OCI-LY1 (cell line): ENCODE data around the gene UBE2K.

Source experiments
- CTCF ChIP-seq: fragments of 200-600 bp; sonication (generic), shearing (Covaris generic); IDR thresholded peaks from 2 replicates; pipeline ENCODE4 v1.5.1; 2017; ENCODE audit warnings: mild to moderate bottlenecking, antibody characterized with exemption, low read length, moderate library complexity, mixed read lengths
- EZH2 ChIP-seq: fragments of 200-600 bp; sonication (generic), shearing (Covaris generic); IDR thresholded peaks from 2 replicates; pipeline ENCODE4 v1.8.0; 2017; ENCODE audit warnings: borderline replicate concordance, mixed run types, mild to moderate bottlenecking, antibody characterized with exemption, low read length, moderate library complexity, mixed read lengths

GRCh38 chr4:39808231-39808749 lies 110.4 kb downstream of the UBE2K start:
- TF ChIP-seq EZH2 = no peak
- TF ChIP-seq CTCF = no peak; the same call in 1 of the 2 replicates
